HG03558 (cell line): ENCODE measurements around the gene B3GLCT.
A peak's percentile ranks its signal among the peaks of the same experiment; 100 is the strongest.
"Not testable (repeated sequence)": the region's sequence is repeated elsewhere in the genome, so short reads cannot be mapped to it uniquely, and the experiment has no call there.

Experiments used
- ATAC-seq: cut with Tn5 transposase; IDR thresholded peaks from one replicate; pipeline ENCODE4 v1.9.1; 2021; ENCODE audit warnings: moderate number of reproducible peaks; ENCODE audit not compliant: unreplicated experiment; ENCODE audit errors: extremely low read depth

B3GLCT gene

GRCh38 chr13:31182987-31183386, 16.8 kb upstream of the B3GLCT start:
- no peak for ATAC-seq

GRCh38 chr13:31184451-31184850, 15.3 kb upstream of the B3GLCT start:
- no peak for ATAC-seq

DNA sequence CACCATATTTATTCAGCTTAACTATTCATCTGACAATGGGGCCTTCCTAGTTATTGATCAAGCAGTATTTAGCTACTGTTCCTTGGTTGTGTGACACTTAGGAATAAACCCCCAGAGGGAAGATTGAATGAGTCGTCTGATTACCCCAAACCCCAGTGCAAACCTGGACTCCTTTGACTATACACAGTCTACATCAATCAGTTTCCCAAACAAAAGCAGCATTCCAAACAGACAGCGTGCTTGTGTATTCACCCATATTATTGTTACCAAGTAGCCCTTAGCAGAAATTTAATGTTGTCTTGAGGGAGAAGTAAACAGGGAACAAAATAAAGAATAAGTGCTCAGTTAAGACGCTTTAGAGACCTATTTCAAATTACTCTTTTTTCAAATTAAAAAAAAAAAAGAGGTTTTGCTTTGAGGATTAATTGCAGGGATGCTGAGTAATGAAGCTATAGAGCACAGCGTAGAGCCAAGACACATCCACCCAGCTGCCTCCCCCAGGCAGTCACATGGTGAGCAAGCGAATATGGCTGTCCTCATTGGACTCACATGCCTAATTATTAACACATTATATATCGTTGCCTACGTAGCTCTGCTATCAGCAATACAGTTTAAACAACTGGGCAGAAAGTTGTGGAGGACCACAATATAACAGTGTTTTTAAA, 14.7 kb upstream of the B3GLCT start:
- ATAC-seq = no peak

- ATAC-seq = no peak
Measured at GRCh38 chr13:31191748-31192147, 8.0 kb upstream of the B3GLCT start.

DNA sequence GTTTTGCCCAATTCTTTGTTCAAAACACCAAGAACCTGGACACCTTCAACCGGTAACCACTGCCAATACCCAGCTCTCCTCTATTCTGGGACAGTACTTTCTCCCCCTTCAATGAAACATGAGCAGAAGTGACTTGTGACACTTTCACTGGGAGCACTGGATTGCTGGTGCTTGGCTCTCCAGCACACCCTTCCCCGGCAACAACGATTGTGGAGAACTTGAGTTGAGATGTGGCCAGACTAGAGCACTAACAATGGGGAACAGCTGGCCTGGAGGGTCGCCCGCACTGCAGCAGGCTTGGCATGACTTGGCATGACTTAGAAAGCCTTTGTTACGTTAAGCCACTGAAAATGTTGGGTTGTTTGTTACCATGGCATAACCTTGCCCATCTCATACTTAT, 7.5 kb upstream of the B3GLCT start:
- no peak for ATAC-seq

DNA sequence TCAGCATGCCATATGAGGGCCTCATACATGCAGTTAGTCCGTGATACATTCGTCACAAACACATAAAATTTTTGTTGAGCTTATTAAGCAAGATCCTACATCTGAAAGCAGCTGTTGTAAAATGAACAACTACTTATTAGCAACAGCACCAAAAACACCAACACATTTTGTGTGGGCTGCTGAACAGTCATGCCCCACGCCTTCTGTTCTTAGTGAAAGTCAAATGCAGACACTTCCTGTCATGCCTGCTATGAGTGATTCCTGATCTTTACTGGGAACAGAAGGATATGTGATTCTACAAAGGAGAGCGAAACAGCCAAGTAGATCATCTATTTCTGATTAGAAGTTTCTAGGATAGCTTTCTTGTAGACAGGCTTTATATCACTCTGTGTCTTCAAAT, 4.2 kb upstream of the B3GLCT start:
- ATAC-seq = no peak

GRCh38 chr13:31196992-31197391, 2.8 kb upstream of the B3GLCT start:
- no peak for ATAC-seq

DNA sequence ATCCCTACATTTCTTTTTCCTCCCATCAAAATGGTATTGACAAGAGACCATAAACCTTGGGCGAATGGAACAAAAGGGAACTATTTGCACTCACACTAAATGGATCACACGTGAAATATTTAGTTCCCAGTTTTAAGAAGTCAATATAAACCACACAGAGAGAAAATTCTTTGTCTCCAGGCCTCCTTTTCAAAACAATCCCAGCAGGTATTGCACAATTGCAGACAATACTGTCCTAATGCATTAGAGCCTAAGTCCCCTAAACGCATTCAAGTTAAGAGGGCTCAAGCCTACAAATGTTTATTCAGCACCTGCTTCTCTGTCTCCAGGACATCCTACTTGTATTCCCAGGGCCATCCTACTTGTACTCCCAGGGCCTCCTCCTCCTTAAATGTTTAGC, 1.3 kb upstream of the B3GLCT start:
- ATAC-seq = no peak

GRCh38 chr13:31199527-31199848, 287 bp upstream of the B3GLCT start:
- no peak for ATAC-seq

- ATAC-seq = peak; percentile 2
Measured at GRCh38 chr13:31200637-31200971, 829 bp downstream of the B3GLCT start.

GRCh38 chr13:31201341-31202031, 1.7 kb downstream of the B3GLCT start:
- ATAC-seq = no peak

DNA sequence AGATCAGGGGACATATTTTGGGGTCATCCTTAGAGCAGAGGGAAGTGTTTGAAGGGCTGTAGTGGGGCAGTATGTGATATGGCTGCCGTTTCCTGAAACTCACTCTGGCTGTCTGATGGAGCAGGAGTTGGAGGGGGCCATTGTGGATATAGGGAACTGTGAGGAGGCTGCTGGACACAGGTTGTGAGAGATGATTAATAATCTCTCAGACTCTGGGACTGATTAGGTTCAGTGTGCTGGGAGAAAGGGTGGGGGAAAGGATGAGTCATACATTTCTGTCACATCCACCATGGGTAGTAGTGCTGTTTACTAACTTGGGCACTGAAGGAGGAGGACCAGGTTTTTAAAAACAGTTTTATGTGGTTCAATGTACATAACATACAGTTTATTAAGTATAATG, 4.8 kb downstream of the B3GLCT start:
- no peak for ATAC-seq

DNA sequence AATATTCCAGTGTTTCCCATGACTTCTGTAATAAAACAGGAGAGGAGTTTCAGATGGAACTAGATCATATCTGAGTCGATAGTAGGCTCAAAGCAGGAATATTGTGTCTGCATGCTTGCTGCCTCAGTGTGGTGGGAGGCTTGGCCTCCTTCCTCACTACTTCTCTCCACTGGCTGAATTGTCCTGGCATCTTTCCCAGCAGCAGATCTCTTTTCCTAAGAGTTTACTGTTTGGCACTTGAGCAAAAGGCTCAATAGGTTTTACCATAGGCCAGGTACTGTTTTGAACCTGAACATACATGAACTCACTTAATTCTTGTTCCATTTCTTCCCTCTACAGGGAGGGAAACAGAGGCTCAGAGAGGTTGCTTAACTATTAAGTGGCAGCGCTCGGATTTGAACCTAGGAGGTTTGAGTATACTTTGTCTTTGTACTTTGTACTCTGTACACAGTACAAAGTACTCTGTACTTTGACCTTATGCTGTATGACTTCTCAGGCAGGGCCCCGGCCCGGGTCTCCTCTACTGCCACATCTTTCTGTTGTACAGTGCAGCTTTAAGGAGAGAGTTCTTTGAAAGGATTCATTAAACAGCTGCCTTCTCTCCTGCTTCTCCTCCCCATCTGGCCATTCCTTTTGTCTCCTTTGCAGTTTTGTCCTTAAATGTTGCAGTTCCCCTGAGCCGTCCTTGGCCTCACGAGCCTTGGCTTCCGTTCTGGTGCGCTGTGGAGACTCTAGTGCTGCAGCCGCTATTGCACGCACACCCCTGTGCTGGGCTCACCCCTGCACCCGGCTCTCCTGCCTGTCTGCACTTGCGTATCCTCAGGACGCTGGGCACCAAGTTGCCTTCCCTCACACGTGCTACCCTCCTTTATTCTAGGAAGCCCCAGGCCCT, 8.1 kb downstream of the B3GLCT start:
- no peak for ATAC-seq

GRCh38 chr13:31208559-31209122, 8.9 kb downstream of the B3GLCT start:
- ATAC-seq = no peak

GRCh38 chr13:31209172-31209840, 9.5 kb downstream of the B3GLCT start:
- no peak for ATAC-seq

GRCh38 chr13:31209841-31210210, 10.1 kb downstream of the B3GLCT start:
- ATAC-seq = no peak

GRCh38 chr13:31213651-31214289, 14.0 kb downstream of the B3GLCT start:
- no peak for ATAC-seq

- no peak for ATAC-seq
Measured at GRCh38 chr13:31214435-31214834, 14.7 kb downstream of the B3GLCT start.

DNA sequence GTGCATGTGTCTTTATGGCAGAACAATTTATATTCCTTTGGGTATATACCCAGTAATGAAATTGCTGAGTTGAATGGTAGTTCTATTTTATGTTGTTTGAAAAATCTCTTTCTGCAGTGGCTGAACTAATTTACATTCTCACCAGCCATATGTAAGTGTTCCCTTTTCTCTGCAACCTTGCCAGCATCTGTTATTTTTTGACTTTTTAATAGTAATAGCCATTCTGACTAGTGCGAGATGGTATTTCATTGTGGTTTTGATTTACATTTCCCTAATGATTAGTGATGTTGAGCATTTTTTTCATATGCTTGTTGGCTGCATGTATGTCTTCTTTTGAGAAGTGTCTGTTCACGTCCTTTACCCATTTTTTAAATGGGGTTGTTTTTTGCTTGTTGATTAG, 17.1 kb downstream of the B3GLCT start:
- not testable (repeated sequence) for ATAC-seq

DNA sequence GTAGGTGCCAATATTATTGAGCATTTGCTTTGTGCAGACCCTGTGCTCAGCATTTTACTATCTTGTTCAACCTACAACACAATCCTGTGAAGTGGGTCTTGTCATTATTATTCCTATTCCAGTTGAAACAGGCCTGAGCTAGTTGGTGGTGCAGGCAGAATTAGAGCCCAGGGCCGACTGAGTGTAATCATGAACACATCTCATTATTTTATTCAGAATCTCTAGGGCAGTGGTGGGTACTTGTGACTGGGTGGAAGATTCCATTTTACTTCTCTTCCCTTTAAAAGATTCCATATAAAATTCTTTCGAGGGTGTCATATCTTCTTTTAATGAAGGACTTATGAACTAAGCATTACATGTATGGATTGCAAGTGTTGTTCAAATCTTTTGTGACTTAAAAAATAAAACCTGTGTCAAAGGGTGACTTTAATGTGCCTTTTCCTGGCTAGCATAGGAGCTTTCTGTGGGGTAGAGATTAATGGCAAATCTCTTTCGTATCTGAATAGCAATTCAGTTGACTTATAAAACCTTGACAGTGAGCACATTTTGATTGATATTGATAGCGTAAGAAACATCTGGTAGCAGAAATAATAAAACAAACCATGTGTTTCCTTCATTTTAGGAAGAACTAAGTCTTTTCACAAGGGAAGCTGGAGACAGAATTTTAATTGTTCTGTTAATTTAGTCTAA, 20.3 kb downstream of the B3GLCT start:
- no peak for ATAC-seq
